HepG2 (cell line): ENCODE results near the gene SUSD6. TPM values are rescaled to one million over a fixed set of nuclear protein-coding genes. Genes with fewer than 3 reads are reported as not detected.

Experiments used
- ATF7-NPFF ChIP-seq: sonication (generic); formaldehyde crosslinking; IDR thresholded peaks from 2 replicates; pipeline ENCODE4 v1.8.1; 2023; ENCODE audit warnings: mild to moderate bottlenecking, low read depth, missing genetic modification reagents, moderate library complexity
- CAMTA2 ChIP-seq: sonication (generic); formaldehyde crosslinking; IDR thresholded peaks from 2 replicates; pipeline ENCODE4 v1.4.0; 2020; ENCODE audit warnings: mild to moderate bottlenecking, missing genetic modification reagents, borderline replicate concordance
- CCAR2 ChIP-seq: fragments of 200-400 bp; formaldehyde crosslinking; optimal IDR thresholded peaks from 2 replicates; pipeline ENCODE3; 2018; ENCODE audit warnings: low read depth, mild to moderate bottlenecking, low read length, moderate library complexity
- HIVEP1 ChIP-seq: sonication (generic); formaldehyde crosslinking; IDR thresholded peaks from 2 replicates; pipeline ENCODE4 v1.4.0; 2020; ENCODE audit warnings: mild to moderate bottlenecking, missing genetic modification reagents
- KLF11 ChIP-seq: IDR thresholded peaks from 2 replicates; pipeline ENCODE4 v1.6.1; 2016; ENCODE audit warnings: missing compliant biosample characterization
- KLF9 ChIP-seq: IDR thresholded peaks from 2 replicates; pipeline ENCODE4 v1.6.1; 2016; ENCODE audit warnings: low read depth
- MED13 ChIP-seq: sonication (generic); formaldehyde crosslinking; IDR thresholded peaks from 2 replicates; pipeline ENCODE4 v1.5.0; 2020; ENCODE audit warnings: missing genetic modification reagents
- NKX3-1 ChIP-seq: sonication (generic); formaldehyde crosslinking; IDR thresholded peaks from 2 replicates; pipeline ENCODE4 v1.5.0; 2020; ENCODE audit warnings: missing genetic modification reagents
- PAWR ChIP-seq: sonication (generic); formaldehyde crosslinking; IDR thresholded peaks from 2 replicates; pipeline ENCODE4 v1.4.0; 2020; ENCODE audit warnings: missing genetic modification reagents, mild to moderate bottlenecking, borderline replicate concordance
- REXO4 ChIP-seq: sonication (generic); formaldehyde crosslinking; IDR thresholded peaks from 2 replicates; pipeline ENCODE4 v1.8.0; 2022; ENCODE audit warnings: missing genetic modification reagents, mild to moderate bottlenecking, borderline replicate concordance
- SSRP1 ChIP-seq: IDR thresholded peaks from 2 replicates; pipeline ENCODE4 v1.6.1; 2016; ENCODE audit warnings: control low read depth
- THYN1 ChIP-seq: sonication (generic); formaldehyde crosslinking; IDR thresholded peaks from 2 replicates; pipeline ENCODE4 v1.8.1; 2023; ENCODE audit warnings: low read depth, mild to moderate bottlenecking, moderate library complexity, missing genetic modification reagents, borderline replicate concordance
- ZBTB3 ChIP-seq: sonication (generic); formaldehyde crosslinking; IDR thresholded peaks from 2 replicates; pipeline ENCODE4 v1.4.0; 2020; ENCODE audit warnings: low read depth, mild to moderate bottlenecking, moderate library complexity, missing genetic modification reagents, borderline replicate concordance
- ZIK1 ChIP-seq: sonication (generic); formaldehyde crosslinking; IDR thresholded peaks from 2 replicates; pipeline ENCODE4 v1.5.0; 2020; ENCODE audit warnings: mild to moderate bottlenecking, low read depth, missing genetic modification reagents, borderline replicate concordance
- ZKSCAN5 ChIP-seq: sonication (generic); formaldehyde crosslinking; IDR thresholded peaks from 2 replicates; pipeline ENCODE4 v1.5.1; 2020; ENCODE audit warnings: mild to moderate bottlenecking, missing genetic modification reagents
- ZNF510 ChIP-seq: sonication (generic); formaldehyde crosslinking; IDR thresholded peaks from 2 replicates; pipeline ENCODE4 v1.4.0; 2020; ENCODE audit warnings: low read depth, mild to moderate bottlenecking, missing genetic modification reagents
- ZNF530 ChIP-seq: sonication (generic); formaldehyde crosslinking; IDR thresholded peaks from 2 replicates; pipeline ENCODE4 v1.5.0; 2020; ENCODE audit warnings: low read depth, mild to moderate bottlenecking, missing genetic modification reagents
- ZNF547 ChIP-seq: sonication (generic); formaldehyde crosslinking; IDR thresholded peaks from 2 replicates; pipeline ENCODE4 v1.5.1; 2020; ENCODE audit warnings: mild to moderate bottlenecking, missing genetic modification reagents
- ZNF563 ChIP-seq: sonication (generic); formaldehyde crosslinking; IDR thresholded peaks from 2 replicates; pipeline ENCODE4 v1.8.0; 2022; ENCODE audit warnings: mild to moderate bottlenecking, moderate library complexity, missing genetic modification reagents
- ZSCAN22 ChIP-seq: sonication (generic); formaldehyde crosslinking; IDR thresholded peaks from 2 replicates; pipeline ENCODE4 v1.4.0; 2020; ENCODE audit warnings: mild to moderate bottlenecking, missing genetic modification reagents
- polyA plus RNA-seq, 8 experiments: library from polyadenylated mRNA; depleted of rRNA in 3 of 8; stranded (reverse) in 7 of 8; unstranded in 1 of 8; fragments of >200 nt; fragmentation: Illumina TruSeq in 4 of 8; extraction: Trizol in 4 of 8; gene quantifications; 2 replicates each; pipeline versions ENCODE4 v1.2.1 to v1.2.3, GENCODE V29; 2011 to 2016; ENCODE audit warnings: low read depth in 4 of 8, missing spikeins in 1 of 8, mixed read lengths in 1 of 8; ENCODE audit not compliant: insufficient read depth in 1 of 8
- total RNA-seq, 5 experiments: library from RNA; depleted of rRNA; stranded (reverse); fragments of >200 nt; fragmentation: Illumina TruSeq; extraction: Trizol; gene quantifications; 2 replicates each; pipeline ENCODE4 v1.2.3, GENCODE V29; 2016; ENCODE audit warnings: low read depth in 1 of 5
- TF ChIP-seq, protein P1 (sequence below): IDR thresholded peaks from 2 replicates; pipeline ENCODE4 v1.6.1; 2016; ENCODE audit warnings: low read depth, borderline replicate concordance
- TF ChIP-seq, protein P2 (sequence below): sonication (generic); formaldehyde crosslinking; IDR thresholded peaks from 2 replicates; pipeline ENCODE4 v1.4.0; 2020; ENCODE audit warnings: missing genetic modification reagents
- TF ChIP-seq, protein P3 (sequence below): sonication (generic); formaldehyde crosslinking; IDR thresholded peaks from 2 replicates; pipeline ENCODE4 v1.4.0; 2020; ENCODE audit warnings: missing genetic modification reagents

SUSD6 gene
- total and polyA plus RNA-seq, 2 of the 13 experiments (the other 11 are each of a cell fraction or from before 2014, with no cell fraction given), result 7.2 to 7.4 TPM

DNA sequence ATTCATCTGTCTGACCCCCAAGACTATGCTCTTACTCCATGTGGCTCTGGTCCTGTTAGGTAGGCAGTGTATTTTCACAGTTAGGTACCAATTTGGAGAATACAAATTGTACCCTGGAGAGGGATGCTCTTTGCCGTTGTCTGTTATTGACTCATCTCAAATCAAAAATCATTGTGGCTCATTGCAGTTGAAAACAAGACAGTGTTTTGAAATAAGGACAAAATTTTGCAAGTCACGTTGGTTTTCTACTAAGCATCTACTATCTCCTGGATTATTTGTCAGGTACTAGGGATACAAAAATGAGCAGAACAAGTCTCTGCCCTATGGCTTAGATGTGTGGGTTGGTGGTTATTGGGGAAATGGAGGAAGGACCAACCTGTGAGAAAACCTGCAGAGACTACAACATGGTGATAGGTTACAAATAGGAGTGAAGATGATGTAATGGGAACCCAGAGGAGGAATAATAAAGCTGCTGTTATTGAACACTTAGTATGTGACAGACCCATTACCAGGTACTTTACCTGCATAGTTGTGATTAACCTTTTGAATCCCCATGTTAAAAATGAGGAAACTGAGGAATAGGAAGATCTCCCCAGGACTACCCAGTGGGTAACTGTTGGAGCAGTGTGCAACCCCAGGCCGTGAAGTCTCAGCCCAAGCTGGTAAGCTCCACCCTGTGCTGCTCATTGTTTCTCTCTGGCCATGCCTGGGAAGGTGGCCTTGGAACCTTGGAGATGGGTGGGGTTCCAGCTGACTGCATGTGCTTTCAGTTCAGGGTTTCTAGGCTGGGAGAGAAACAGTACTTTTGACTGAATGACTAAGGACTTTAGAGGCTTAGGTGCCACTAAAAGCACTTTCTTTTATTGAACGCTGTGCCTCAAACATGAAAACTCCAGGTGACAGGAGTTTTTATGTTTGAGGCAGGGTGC is 82.7 kb downstream of the SUSD6 start (continued):
- TF ChIP-seq REXO4 (CRISPR knock-in tag) (no peak), SSRP1 (CRISPR knock-in tag) (no peak), CAMTA2 (CRISPR knock-in tag) (no peak), ZNF510 (CRISPR knock-in tag) (no peak), THYN1 (CRISPR knock-in tag) (no peak), ZNF563 (CRISPR knock-in tag) (no peak), ZIK1 (no peak), KLF9 (CRISPR knock-in tag) (no peak), PAWR (no peak), NKX3-1 (no peak), ZNF530 (CRISPR knock-in tag) (no peak), ZBTB3 (no peak), ATF7-NPFF (CRISPR knock-in tag) (no peak), ZNF547 (CRISPR knock-in tag) (no peak), HIVEP1 (CRISPR knock-in tag) (no peak), ZSCAN22 (CRISPR knock-in tag) (no peak), CCAR2 (no peak), KLF11 (CRISPR knock-in tag) (0 out of 2 replicates have a peak, but pooled peaks have one; percentile 32), ZKSCAN5 (CRISPR knock-in tag) (no peak), MED13 (no peak)
- TF ChIP-seq, protein P1, sequence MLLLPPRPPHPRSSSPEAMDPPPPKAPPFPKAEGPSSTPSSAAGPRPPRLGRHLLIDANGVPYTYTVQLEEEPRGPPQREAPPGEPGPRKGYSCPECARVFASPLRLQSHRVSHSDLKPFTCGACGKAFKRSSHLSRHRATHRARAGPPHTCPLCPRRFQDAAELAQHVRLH (CRISPR knock-in tag), result peak; percentile 34; the same call in 1 of the 2 replicates
- TF ChIP-seq, protein P2, sequence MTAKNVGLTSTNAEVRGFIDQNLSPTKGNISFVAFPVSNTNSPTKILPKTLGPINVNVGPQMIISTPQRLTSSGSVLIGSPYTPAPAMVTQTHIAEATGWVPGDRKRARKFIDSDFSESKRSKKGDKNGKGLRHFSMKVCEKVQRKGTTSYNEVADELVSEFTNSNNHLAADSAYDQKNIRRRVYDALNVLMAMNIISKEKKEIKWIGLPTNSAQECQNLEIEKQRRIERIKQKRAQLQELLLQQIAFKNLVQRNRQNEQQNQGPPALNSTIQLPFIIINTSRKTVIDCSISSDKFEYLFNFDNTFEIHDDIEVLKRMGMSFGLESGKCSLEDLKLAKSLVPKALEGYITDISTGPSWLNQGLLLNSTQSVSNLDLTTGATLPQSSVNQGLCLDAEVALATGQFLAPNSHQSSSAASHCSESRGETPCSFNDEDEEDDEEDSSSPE (CRISPR knock-in tag), result peak; percentile 45; the same call in 1 of the 2 replicates
- TF ChIP-seq, protein P3, sequence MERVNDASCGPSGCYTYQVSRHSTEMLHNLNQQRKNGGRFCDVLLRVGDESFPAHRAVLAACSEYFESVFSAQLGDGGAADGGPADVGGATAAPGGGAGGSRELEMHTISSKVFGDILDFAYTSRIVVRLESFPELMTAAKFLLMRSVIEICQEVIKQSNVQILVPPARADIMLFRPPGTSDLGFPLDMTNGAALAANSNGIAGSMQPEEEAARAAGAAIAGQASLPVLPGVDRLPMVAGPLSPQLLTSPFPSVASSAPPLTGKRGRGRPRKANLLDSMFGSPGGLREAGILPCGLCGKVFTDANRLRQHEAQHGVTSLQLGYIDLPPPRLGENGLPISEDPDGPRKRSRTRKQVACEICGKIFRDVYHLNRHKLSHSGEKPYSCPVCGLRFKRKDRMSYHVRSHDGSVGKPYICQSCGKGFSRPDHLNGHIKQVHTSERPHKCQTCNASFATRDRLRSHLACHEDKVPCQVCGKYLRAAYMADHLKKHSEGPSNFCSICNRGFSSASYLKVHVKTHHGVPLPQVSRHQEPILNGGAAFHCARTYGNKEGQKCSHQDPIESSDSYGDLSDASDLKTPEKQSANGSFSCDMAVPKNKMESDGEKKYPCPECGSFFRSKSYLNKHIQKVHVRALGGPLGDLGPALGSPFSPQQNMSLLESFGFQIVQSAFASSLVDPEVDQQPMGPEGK, result peak; percentile 78
